H1 (cell line): ENCODE data around the gene IZUMO4. TPM values are rescaled to one million over a fixed set of nuclear protein-coding genes. Genes with fewer than 3 reads are reported as not detected.

Experiments used
- HDAC6 ChIP-seq: IDR thresholded peaks from one replicate; pipeline ENCODE4 v1.7.1; 2012; ENCODE audit warnings: low read depth, mild to moderate bottlenecking, inconsistent platforms, low read length, moderate library complexity
- polyA plus RNA-seq, 7 experiments: library from polyadenylated mRNA; depleted of rRNA in 3 of 7; stranded (reverse) in 5 of 7; unstranded in 2 of 7; fragments of >200 nt in 5 of 7; fragments of 200-250 nt in 2 of 7; gene quantifications; 1 replicate in 5 of 7; 2 replicates in 1 of 7; 4 replicates in 1 of 7; pipeline versions ENCODE4 v1.2.1 to v1.2.3, GENCODE V29; 2011 to 2013; ENCODE audit warnings: missing spikeins in 2 of 7, mixed read lengths in 2 of 7
- total RNA-seq: library from RNA; stranded (reverse); fragmentation: NEBNext Ultra II Directional; extraction: Animal tissue kit (Norgen Biotek cat#: 25700); gene quantifications from 2 replicates; pipeline ENCODE4 v1.2.1, GENCODE V29; 2021

Gene IZUMO4
- total and polyA plus RNA-seq, 2 of the 8 experiments (the other 6 are each of a cell fraction or from before 2014, with no cell fraction given): 1.8 to 1.9 TPM

- no peak for TF ChIP-seq HDAC6
Measured at GRCh38 chr19:2058570-2059421, 37.9 kb upstream of the IZUMO4 start (continued).
